NCI-H510A treated with DMSO at 0.1 percent for 48 hours (cell line): Measurements from ENCODE around the gene PHTF2.
"Not testable (repeated sequence)": the region's sequence is repeated elsewhere in the genome, so short reads cannot be mapped to it uniquely, and the experiment has no call there.

Experiments
- DNase-seq: peaks from one replicate; lab custom pipeline; 2025; lab: John Stamatoyannopoulos, UW

Gene PHTF2

GRCh38 chr7:77830649-77831355, 32.2 kb downstream of the PHTF2 start:
- DNase-seq, result peak; percentile 62

- DNase-seq, result no peak
Observed at GRCh38 chr7:77831481-77831880, 32.9 kb downstream of the PHTF2 start.

- no peak for DNase-seq
Observed at GRCh38 chr7:77831953-77832352, 33.4 kb downstream of the PHTF2 start.

DNA sequence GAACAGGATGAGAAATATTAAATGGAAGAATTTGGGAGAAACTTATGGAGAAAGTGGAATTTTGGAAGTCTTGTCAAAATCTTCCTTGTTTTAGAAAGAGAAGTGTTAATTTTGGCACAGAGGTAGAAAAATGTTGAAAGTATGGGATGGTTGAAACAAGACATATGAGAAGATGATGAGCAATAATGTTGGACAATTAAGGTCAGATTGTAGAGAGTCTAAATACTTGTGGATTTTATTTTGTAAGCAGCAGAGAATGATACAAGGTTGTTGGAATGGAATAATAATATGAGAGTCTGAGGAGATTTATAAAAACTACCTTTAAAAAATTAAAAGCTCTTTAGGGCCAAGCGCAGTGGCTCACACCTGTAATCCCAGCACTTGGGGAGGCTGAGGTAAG, 34.6 kb downstream of the PHTF2 start:
- no peak for DNase-seq

DNA sequence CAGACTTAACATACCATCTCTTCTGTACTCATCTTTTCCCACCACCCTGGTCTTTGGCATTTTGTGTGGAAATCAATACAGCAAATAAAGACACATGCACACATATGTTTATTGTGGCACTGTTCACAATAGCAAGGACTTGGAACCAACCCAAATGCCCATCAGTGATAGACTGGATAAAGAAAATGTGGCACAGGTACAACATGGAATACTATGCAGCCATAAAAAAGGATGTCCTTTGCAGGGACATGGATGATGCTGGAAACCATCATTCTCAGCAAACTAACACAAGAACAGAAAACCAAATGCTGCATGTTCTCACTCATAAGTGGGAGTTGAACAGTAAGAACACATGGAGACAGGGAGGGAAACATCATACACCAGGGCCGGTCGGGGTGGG, 37.9 kb downstream of the PHTF2 start:
- DNase-seq, result not testable (repeated sequence)

DNA sequence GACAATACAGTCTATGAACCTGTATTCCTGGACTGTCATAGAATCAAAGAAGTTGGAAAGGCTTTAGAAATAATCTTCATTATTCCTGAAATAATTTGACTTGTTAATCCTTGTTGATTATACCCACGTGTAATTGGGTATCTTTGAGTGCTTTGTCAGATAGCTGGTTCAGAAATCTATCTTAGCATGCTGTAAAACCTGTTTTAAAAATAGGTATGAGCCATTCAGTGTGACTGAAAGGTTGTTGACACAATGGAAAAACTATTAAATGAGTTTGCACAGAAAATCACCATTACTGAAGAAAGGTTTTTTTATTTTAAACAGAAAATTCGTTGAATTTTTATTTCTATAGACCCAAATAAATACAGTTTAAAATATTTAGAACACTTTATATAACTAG, 38.7 kb downstream of the PHTF2 start:
- peak; percentile 6 for DNase-seq

GRCh38 chr7:77837966-77838365, 39.4 kb downstream of the PHTF2 start:
- DNase-seq, result no peak

DNA sequence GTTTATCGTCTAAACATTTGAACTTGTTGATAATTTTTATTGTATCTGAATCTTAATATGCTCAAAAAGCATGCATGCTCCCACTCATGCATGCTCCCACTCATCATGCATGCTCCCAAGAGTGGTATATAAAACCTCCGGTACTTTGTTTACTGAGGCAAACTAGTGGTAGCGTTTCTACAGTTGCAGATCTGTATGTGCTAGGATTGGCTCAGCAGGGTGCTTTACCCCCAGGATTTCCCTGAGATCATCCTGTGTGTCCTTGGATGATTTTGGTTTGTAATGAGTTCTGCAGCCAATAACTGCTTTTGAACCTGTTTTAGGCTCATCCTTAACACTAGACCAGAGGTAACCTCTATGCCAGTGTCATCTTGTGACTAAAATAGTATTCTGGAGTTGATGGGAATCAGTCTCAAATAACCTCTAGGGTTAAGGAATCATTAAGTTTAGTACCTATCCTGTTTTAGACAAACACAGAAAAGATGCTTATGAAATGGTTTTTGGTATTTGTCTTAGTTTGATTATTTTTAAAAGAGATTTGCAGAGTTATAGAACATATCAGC, 40.4 kb downstream of the PHTF2 start:
- no peak for DNase-seq

DNA sequence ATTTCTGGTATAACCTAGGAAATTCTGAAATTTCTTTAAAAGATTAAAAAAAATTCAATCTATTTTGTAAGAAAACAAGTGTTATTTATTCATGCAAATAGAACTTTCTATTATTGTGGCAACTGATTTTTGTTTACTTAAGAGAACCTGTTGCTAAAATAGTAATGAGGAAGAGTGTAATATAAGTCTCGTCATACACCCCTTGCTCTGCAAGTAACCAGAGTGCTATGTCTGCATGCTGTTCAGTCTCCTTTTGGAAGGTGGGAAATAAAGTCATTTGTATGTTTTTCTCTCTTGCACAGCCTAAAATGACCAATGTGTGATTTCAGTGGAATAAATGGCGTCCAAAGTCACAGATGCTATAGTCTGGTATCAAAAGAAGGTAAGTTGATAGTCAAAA, 41.3 kb downstream of the PHTF2 start:
- DNase-seq, result no peak

DNA sequence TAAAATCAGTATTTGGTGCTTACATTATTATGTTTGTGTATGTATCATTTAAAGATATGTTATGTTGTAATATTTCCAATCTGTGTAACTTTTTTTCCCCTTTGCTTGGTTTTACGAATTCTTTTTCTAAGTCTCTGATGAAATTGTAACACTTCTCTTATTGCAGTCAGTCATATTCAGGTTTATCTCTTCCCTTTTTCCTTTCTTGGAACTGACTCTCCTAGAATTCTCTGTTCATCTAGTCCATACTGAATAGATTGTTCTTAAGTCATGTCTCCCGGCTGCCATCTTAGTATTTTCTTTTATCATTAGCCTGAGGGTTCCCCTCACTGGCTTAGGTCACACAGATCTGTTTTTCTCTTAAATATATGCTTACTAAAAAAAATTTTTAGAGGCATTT, 44.6 kb downstream of the PHTF2 start:
- no peak for DNase-seq

- no peak for DNase-seq
Observed at GRCh38 chr7:77846317-77847092, 47.9 kb downstream of the PHTF2 start.

GRCh38 chr7:77855371-77856083, 57.0 kb downstream of the PHTF2 start:
- no peak for DNase-seq

GRCh38 chr7:77858278-77858677, 59.7 kb downstream of the PHTF2 start:
- DNase-seq, result no peak

GRCh38 chr7:77859343-77859742, 60.8 kb downstream of the PHTF2 start:
- no peak for DNase-seq

GRCh38 chr7:77862691-77863090, 64.1 kb downstream of the PHTF2 start:
- no peak for DNase-seq

DNA sequence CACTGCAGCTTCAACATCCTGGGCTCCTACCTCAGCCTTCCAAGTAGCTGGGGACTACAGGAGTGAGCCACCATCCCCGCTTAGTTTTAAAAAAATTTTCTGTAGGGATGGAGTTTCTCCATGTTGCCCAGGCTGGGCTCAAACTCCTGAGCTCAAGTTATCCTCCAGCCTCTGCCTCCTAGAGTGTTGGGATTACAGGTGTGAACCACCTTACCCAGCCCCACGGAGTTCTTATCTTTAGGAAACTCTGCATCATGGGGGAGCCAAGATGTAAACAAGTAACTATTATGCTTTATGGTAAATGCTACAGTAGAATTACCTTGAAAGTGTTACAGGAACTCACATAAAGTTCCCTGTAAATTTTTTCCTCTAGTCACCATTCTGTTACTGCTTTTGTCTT, 65.3 kb downstream of the PHTF2 start:
- DNase-seq, result no peak

GRCh38 chr7:77866370-77866769, 67.8 kb downstream of the PHTF2 start:
- DNase-seq, result no peak

DNA sequence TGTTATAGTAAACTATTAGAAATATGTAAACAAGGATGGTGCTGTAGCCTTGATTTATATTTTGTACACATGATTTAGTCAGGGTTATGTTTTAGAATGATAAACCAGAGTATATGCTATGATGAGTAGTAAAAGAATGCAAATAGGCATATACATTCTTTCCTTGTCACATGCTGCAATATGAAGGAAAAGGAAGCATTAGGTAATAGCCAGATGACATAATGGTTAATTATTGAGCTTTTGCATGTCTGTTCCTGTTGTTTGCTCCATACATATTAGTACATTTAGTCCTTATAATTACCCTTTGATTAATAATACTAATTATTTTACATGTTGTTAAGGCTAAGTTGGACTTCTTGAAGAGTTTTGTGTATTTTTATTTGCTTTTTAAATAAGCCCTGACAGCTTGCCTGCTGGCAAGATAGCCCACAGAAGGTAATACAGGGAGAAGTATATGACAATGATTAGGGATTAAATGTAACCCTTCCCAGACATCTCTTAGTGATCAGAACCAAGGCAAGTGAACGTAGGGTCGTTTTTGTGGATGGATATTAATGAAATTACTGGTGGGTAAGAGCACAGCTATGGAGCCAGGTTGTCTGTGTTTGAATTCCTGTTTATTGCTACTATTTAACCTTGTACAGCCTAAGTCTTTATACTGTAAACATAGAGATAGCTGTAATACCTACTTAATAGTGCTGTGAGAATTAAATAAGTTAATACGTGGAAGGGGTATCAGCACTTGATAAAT, 68.4 kb downstream of the PHTF2 start:
- no peak for DNase-seq

- DNase-seq, result no peak
Observed at GRCh38 chr7:77867537-77867865, 68.9 kb downstream of the PHTF2 start.

- not testable (repeated sequence) for DNase-seq
Observed at GRCh38 chr7:77872256-77872655, 73.7 kb downstream of the PHTF2 start.

- DNase-seq, result not testable (repeated sequence)
Observed at GRCh38 chr7:77873416-77874327, 75.1 kb downstream of the PHTF2 start.
